Vagina (tissue), 2 donors: ENCODE data around the gene LEMD2.

Experiments used
- CTCF ChIP-seq, 3 experiments: fragments of 450-650 bp in 2 of 3; fragments of 200-600 bp in 1 of 3; sonication (generic) in 1 of 3; IDR thresholded peaks; one replicate each; pipeline ENCODE4 v1.5.1; 2017 to 2019; ENCODE audit warnings: antibody characterized with exemption in 3 of 3, mild to moderate bottlenecking in 2 of 3, moderate library complexity in 2 of 3
- POLR2A ChIP-seq, 2 donors: fragments of 450-650 bp; IDR thresholded peaks; one replicate each; pipeline ENCODE4 v1.6.1; 2017; ENCODE audit warnings: antibody characterized with exemption in 2 of 2, mild to moderate bottlenecking in 2 of 2, moderate library complexity in 2 of 2
- POLR2AphosphoS5 ChIP-seq, 2 donors: sonication (generic); formaldehyde crosslinking; IDR thresholded peaks; one replicate each; pipeline ENCODE4 v1.9.0; 2017; ENCODE audit warnings: antibody characterized with exemption in 2 of 2, mild to moderate bottlenecking in 2 of 2, low read depth in 1 of 2; ENCODE audit not compliant: insufficient read depth in 1 of 2

- TF ChIP-seq CTCF (IDR thresholded peaks at IDR 0.05) (no peak), POLR2A (IDR thresholded peaks at IDR 0.05) (no peak), POLR2AphosphoS5 (IDR thresholded peaks at IDR 0.05; ENCODE audit: insufficient read depth in 1 of 2, low read depth in 1 of 2) (no peak)
These were observed 57.9 kb downstream of the LEMD2 start for GRCh38 chr6:33731035-33731434.
